H1 (cell line): Measurements from ENCODE around the gene OSBPL3. TPM values are rescaled to one million over a fixed set of nuclear protein-coding genes. Genes with fewer than 3 reads are reported as not detected.

Experiments used
- ASH2L ChIP-seq: fragments of 200-600, 300-600 bp; sonication (generic); IDR thresholded peaks from one replicate; pipeline ENCODE4 v1.7.1; 2017; ENCODE audit warnings: low read length
- CBX5 ChIP-seq: fragments of 300-800, 300-1000 bp; sonication (generic); IDR thresholded peaks from 2 replicates; pipeline ENCODE4 v1.7.1; 2016; ENCODE audit warnings: antibody characterized with exemption, low read length, low read depth
- EP300 ChIP-seq, 2 experiments: IDR thresholded peaks; 1 replicate in 1 of 2; 2 replicates in 1 of 2; pipeline ENCODE4 v1.6.1; 2011 to 2012; ENCODE audit warnings: low read depth in 2 of 2, low read length in 2 of 2, mild to moderate bottlenecking in 2 of 2, borderline replicate concordance in 1 of 2, inconsistent platforms in 1 of 2, moderate library complexity in 1 of 2
- HDAC6 ChIP-seq: IDR thresholded peaks from one replicate; pipeline ENCODE4 v1.7.1; 2012; ENCODE audit warnings: low read depth, mild to moderate bottlenecking, inconsistent platforms, low read length, moderate library complexity
- RAD21 ChIP-seq, 2 experiments: IDR thresholded peaks in 1 of 2; conservative IDR thresholded peaks in 1 of 2; 2 replicates each; pipeline ENCODE4 v1.6.1; 2011; ENCODE audit warnings: low read depth in 2 of 2, low read length in 2 of 2, improper control_type of control experiment in 1 of 2, inconsistent platforms in 1 of 2, mild to moderate bottlenecking in 1 of 2, moderate library complexity in 1 of 2
- polyA plus RNA-seq, 7 experiments: library from polyadenylated mRNA; depleted of rRNA in 3 of 7; stranded (reverse) in 5 of 7; unstranded in 2 of 7; fragments of >200 nt in 5 of 7; fragments of 200-250 nt in 2 of 7; gene quantifications; 1 replicate in 5 of 7; 2 replicates in 1 of 7; 4 replicates in 1 of 7; pipeline versions ENCODE4 v1.2.1 to v1.2.3, GENCODE V29; 2011 to 2013; ENCODE audit warnings: missing spikeins in 2 of 7, mixed read lengths in 2 of 7
- total RNA-seq: library from RNA; stranded (reverse); fragmentation: NEBNext Ultra II Directional; extraction: Animal tissue kit (Norgen Biotek cat#: 25700); gene quantifications from 2 replicates; pipeline ENCODE4 v1.2.1, GENCODE V29; 2021
- TF ChIP-seq, protein P1 (sequence below): IDR thresholded peaks from 2 replicates; pipeline ENCODE4 v1.6.1; 2012; ENCODE audit warnings: low read length, inconsistent platforms

The OSBPL3 gene
- total and polyA plus RNA-seq, 2 of the 8 experiments (the other 6 are each of a cell fraction or from before 2014, with no cell fraction given), result 2.8 to 13.9 TPM

DNA sequence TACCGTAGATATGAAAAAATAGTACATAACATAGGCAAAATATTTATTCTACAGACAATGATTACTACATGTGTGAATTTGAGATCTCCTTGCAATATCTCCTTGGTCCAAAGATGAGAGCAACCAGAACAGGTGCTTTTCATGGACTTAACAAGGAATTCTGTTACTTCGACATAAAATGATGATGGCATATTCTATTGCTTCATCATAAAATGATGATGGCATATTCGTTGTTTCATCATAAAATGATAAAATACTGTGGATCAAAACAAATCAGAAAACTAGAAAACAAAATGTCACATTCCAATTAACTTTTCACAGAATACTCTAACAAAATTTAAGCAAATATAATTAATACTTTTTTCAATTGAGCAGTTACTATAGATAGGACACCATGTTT lies 4.8 kb downstream of the OSBPL3 start (continued):
- TF ChIP-seq, protein P1, sequence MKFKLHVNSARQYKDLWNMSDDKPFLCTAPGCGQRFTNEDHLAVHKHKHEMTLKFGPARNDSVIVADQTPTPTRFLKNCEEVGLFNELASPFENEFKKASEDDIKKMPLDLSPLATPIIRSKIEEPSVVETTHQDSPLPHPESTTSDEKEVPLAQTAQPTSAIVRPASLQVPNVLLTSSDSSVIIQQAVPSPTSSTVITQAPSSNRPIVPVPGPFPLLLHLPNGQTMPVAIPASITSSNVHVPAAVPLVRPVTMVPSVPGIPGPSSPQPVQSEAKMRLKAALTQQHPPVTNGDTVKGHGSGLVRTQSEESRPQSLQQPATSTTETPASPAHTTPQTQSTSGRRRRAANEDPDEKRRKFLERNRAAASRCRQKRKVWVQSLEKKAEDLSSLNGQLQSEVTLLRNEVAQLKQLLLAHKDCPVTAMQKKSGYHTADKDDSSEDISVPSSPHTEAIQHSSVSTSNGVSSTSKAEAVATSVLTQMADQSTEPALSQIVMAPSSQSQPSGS, result no peak
- TF ChIP-seq RAD21 (IDR thresholded peaks at IDR 0.05 in 1 of 2, conservative IDR thresholded peaks at IDR 0.05 in 1 of 2; ENCODE audit: low read depth in 2 of 2, low read length in 2 of 2), result no peak
- TF ChIP-seq ASH2L, result no peak
- no peak for TF ChIP-seq EP300 (IDR thresholded peaks at IDR 0.05; ENCODE audit: borderline replicate concordance in 1 of 2, low read depth in 2 of 2, low read length in 2 of 2)
- no peak for TF ChIP-seq CBX5
- TF ChIP-seq HDAC6, result no peak
